Nephron (organoid): Measurements from ENCODE around the gene PHYH.

Source experiments
- H3K27ac Mint-ChIP-seq, 3 experiments: 2 replicates each; pipeline ENCODE4 v1.8.0; 2020; ENCODE audit warnings: mixed read lengths in 3 of 3, mild to moderate bottlenecking in 2 of 3, moderate library complexity in 1 of 3
- H3K27me3 Mint-ChIP-seq: 2 replicates; pipeline ENCODE4 v1.8.0; 2021; ENCODE audit warnings: low read depth, mild to moderate bottlenecking, moderate library complexity, mixed read lengths
- H3K36me3 Mint-ChIP-seq: 2 replicates; pipeline ENCODE4 v1.8.0; 2020; ENCODE audit warnings: low read depth, mixed read lengths
- H3K4me1 Mint-ChIP-seq: 2 replicates; pipeline ENCODE4 v1.8.0; 2020; ENCODE audit warnings: mixed read lengths
- H3K4me3 Mint-ChIP-seq, 3 experiments: 2 replicates each; pipeline ENCODE4 v1.8.0; 2020; ENCODE audit warnings: mild to moderate bottlenecking in 3 of 3, mixed read lengths in 3 of 3, moderate library complexity in 2 of 3
- H3K9me3 Mint-ChIP-seq: 2 replicates; pipeline ENCODE4 v1.8.0; 2020; ENCODE audit warnings: mixed read lengths
- TF ChIP-seq, protein P1 (sequence below), 3 experiments: fragments of 200-600 bp; sonication (generic); IDR thresholded peaks; one replicate each; pipeline ENCODE4 v1.5.0; 2021; ENCODE audit warnings: antibody characterized with exemption in 3 of 3; ENCODE audit not compliant: unreplicated experiment in 3 of 3

The PHYH gene

DNA sequence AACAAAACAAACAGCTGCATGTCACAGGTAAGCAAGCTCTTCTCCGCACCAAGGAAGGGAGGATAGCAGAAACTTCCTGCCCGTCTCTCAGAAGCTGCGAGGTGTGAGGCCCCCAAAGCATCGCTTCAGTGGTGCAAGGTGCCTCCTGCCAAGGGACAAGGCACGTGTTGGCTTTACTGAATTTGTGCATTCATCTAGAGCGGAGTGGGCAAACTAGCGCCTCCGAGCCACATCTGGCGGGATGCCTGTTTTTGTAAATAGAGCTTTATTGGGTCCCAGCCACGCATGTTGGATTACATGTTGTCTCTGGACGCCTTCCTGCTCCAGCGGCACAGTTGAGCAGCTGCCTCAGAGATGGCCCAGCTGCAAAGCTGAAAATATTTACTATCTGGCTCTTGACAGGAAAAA is 27.7 kb downstream of the PHYH start:
- H3K27ac Mint-ChIP-seq = peak overlapping the region; percentile 64 to 86 (median 73)
- peaks cover 2% of the 10 kb centered on the region for H3K9me3 Mint-ChIP-seq

DNA sequence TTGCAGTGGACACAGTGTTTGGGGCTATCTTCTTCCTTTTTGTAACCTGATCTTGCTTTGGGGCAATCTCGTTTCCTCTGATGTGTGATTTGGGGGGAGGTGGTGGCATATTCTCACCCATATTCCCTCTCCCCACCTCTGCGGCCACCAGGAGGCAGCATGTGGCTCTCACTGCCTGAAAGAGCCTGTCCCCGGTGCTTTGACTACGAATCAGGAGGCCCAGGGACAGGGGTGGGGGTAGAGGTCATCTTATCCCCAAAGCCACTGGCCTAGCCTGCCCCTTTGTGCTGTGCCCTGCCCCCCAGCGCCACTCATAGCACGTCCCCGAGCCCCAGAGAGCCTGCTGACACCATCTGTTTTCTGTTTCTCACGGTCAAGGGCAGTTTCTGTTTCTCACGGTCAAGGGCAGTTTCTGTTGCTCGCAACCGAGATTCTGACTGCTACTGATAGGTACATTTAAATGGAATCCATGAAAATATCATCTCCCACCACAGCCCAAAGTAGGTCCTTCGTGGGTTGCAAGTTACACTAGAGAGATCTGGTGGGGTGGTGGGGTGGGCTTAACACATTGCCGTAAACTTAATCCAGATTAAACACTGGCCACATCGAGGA is 28.2 kb downstream of the PHYH start:
- Mint-ChIP-seq H3K4me3 (peak overlapping the region in 2 of 3 experiments; percentile 11 to 23), H3K9me3 (peaks cover 2% of the 10 kb centered on the region), H3K27ac (peak overlapping the region; percentile 64 to 86 (median 73)), H3K27me3 (peaks cover 4% of the 10 kb centered on the region), H3K36me3 (peaks cover under 1% of the 10 kb centered on the region), H3K4me1 (peaks cover 34% of the 10 kb centered on the region)
- TF ChIP-seq, protein P1, sequence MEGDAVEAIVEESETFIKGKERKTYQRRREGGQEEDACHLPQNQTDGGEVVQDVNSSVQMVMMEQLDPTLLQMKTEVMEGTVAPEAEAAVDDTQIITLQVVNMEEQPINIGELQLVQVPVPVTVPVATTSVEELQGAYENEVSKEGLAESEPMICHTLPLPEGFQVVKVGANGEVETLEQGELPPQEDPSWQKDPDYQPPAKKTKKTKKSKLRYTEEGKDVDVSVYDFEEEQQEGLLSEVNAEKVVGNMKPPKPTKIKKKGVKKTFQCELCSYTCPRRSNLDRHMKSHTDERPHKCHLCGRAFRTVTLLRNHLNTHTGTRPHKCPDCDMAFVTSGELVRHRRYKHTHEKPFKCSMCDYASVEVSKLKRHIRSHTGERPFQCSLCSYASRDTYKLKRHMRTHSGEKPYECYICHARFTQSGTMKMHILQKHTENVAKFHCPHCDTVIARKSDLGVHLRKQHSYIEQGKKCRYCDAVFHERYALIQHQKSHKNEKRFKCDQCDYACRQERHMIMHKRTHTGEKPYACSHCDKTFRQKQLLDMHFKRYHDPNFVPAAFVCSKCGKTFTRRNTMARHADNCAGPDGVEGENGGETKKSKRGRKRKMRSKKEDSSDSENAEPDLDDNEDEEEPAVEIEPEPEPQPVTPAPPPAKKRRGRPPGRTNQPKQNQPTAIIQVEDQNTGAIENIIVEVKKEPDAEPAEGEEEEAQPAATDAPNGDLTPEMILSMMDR (IDR thresholded peaks at IDR 0.05; ENCODE audit: unreplicated experiment in 3 of 3) = peak in 1 of 3 experiments; percentile 27

More for the DNA sequence above, 27.7 kb downstream of the PHYH start:
- Mint-ChIP-seq H3K27me3 (peaks cover 4% of the 10 kb centered on the region), H3K4me3 (peak overlapping the region in 2 of 3 experiments; percentile 11 to 23), H3K36me3 (peaks cover 4% of the 10 kb centered on the region), H3K4me1 (peaks cover 37% of the 10 kb centered on the region)
- TF ChIP-seq, protein P1 (IDR thresholded peaks at IDR 0.05; ENCODE audit: unreplicated experiment in 3 of 3) = no peak

DNA sequence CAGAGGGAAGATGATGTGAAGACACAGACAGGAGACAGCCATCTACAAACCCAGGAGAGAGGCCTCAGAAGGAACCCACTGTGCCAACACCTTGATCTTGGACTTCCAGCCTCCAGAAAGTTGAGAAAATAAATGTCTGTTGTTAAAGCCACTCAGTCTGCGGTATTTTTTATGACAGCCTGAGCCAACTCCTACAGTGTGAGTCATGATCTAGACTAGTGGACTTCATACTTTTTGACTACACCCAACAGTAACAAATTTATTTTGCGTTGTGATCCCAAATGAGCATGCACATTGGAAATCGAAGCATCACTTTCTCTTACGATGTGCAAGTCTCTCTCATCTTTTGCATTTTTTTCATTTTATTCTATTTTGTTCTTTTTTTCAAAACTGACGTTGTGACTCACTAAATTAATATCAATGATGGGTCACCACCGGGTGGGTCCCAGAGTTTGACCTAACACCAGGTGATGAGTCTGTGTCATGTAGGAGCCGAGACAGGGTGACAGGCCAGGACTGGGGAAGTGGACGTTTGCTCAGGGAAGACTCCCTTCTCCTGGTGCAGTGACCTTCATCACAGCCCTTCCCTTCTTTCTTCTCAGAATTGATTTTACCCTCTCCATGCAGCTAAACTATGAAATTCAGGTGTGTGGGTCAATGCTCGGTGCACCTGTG is 28.9 kb downstream of the PHYH start:
- no peak overlapping the region for H3K4me3 Mint-ChIP-seq
- peaks cover 4% of the 10 kb centered on the region for H3K27me3 Mint-ChIP-seq
- H3K27ac Mint-ChIP-seq = peak overlapping the region; percentile 64 to 86 (median 73)
- no peaks in the 10 kb centered on the region for H3K36me3 Mint-ChIP-seq
- TF ChIP-seq, protein P1 (IDR thresholded peaks at IDR 0.05; ENCODE audit: unreplicated experiment in 3 of 3) = no peak
- peaks cover 33% of the 10 kb centered on the region for H3K4me1 Mint-ChIP-seq
- peaks cover 2% of the 10 kb centered on the region for H3K9me3 Mint-ChIP-seq

DNA sequence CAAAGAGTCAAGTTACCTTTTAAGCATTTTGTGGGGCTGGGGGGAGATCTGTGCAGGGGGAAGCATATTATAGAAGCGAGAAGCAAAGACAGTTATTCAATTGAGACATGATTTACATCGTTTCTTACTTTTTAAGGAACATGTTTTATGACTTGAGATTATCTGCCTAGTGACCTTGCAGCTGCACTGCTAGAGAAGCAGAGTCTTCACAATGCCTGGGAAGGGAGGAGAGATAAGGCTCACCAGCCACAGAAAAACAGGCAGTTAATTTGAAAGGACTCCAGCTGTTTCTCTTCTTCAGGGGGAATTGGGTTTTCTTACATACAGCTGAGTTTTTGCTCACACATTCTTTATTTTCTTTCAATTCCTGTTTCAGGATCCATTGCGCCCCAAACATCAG is 31.0 kb downstream of the PHYH start:
- Mint-ChIP-seq H3K9me3 (peaks cover 2% of the 10 kb centered on the region), H3K36me3 (no peaks in the 10 kb centered on the region), H3K27me3 (peaks cover 18% of the 10 kb centered on the region), H3K4me1 (peaks cover 33% of the 10 kb centered on the region), H3K27ac (peak overlapping the region; percentile 65 to 79 (median 73)), H3K4me3 (peak overlapping the region in 2 of 3 experiments; percentile 0 to 19)
- TF ChIP-seq, protein P1 (IDR thresholded peaks at IDR 0.05; ENCODE audit: unreplicated experiment in 3 of 3) = no peak

DNA sequence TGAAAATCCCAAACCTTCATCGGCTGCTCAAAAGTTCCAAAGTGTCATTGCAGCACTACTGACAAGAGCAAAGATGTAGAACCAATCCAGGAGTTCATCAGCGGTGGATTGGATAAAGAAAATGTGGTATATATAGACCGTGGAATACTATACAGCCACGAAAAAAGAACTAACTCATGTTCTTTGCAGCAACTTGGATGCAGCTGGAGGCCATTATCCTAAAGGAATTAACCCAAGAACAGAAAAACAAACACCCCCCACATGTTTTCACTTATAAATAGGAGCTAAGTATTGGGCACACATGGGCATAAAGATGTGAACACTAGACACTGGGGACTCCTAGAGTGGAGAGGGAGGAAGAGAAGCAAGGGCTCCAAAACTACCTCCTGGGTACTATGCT is 31.6 kb downstream of the PHYH start:
- peaks cover 33% of the 10 kb centered on the region for H3K4me1 Mint-ChIP-seq
- H3K27ac Mint-ChIP-seq = peak overlapping the region in 2 of 3 experiments; percentile 65 to 73
- H3K36me3 Mint-ChIP-seq = no peaks in the 10 kb centered on the region
- H3K9me3 Mint-ChIP-seq = peaks cover 3% of the 10 kb centered on the region
- TF ChIP-seq, protein P1 (IDR thresholded peaks at IDR 0.05; ENCODE audit: unreplicated experiment in 3 of 3) = no peak
- peaks cover 21% of the 10 kb centered on the region for H3K27me3 Mint-ChIP-seq
- H3K4me3 Mint-ChIP-seq = no peak overlapping the region
